IPS-11a (cell line): ENCODE measurements around the gene PARM1.

ENCODE experiments used
- H3K4me3 ChIP-seq: one replicate; pipeline ENCODE4 v1.5.1; 2013; ENCODE audit warnings: low read depth, low read length, control low read depth

PARM1 gene

GRCh38 chr4:74932832-74933561, at the start of gene PARM1:
PARM1 (plus strand) TSS chr4:74933116; CDS start chr4:74933328, 212 bp downstream.
- H3K4me3 ChIP-seq: peak within 1 kb of the TSS; percentile 63

- no peak overlapping the region for H3K4me3 ChIP-seq
Observed at GRCh38 chr4:74884266-74884665, 48.6 kb upstream of the PARM1 start.

GRCh38 chr4:74886484-74886883, 46.4 kb upstream of the PARM1 start:
- no peak overlapping the region for H3K4me3 ChIP-seq

GRCh38 chr4:74890341-74890740, 42.6 kb upstream of the PARM1 start:
- H3K4me3 ChIP-seq: no peak overlapping the region

DNA sequence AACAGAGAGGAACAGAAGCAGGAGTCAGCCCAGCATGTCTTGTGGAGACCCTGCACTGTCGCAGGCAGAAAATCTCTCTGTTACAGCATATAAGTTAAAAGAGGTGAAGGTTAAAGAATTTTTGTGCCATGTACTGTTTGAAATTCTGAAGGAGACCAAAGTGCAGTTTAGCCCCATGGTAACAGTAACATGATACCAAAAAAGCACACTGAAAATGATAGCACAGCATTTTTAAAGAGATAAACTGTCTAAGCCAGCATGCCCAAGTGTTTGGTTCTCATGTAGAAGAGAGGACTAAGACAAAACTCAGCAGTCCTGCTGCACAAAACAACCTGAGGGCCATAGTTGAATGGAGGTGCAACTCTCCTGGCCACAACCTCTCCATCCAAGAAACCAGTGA, 41.9 kb upstream of the PARM1 start:
- H3K4me3 ChIP-seq: no peak overlapping the region

DNA sequence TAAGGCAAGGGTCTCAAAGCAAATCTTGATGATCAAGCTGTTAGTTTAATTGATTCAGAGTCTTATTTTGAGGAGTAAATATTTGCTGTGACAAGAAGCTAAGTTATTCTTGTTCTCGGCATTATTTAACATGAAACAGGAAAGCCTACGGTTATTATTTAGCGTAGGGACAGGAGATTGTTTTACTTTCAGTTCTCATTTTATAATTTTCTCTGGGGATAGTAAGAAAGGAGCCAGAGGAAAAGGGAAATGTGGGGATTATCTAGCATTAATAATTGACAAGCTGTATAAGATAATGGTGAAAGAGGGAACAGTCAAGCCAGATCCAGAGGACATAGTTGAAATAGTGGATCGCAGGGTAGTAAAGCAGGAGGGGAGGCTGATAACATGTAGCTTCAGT, 39.7 kb upstream of the PARM1 start:
- no peak overlapping the region for H3K4me3 ChIP-seq

GRCh38 chr4:74896595-74896994, 36.3 kb upstream of the PARM1 start:
- H3K4me3 ChIP-seq: no peak overlapping the region

GRCh38 chr4:74897386-74897785, 35.5 kb upstream of the PARM1 start:
- H3K4me3 ChIP-seq: no peak overlapping the region

- no peak overlapping the region for H3K4me3 ChIP-seq
Observed at GRCh38 chr4:74900862-74901261, 32.1 kb upstream of the PARM1 start.

- H3K4me3 ChIP-seq: no peak overlapping the region
Observed at GRCh38 chr4:74904509-74905065, 28.3 kb upstream of the PARM1 start.

DNA sequence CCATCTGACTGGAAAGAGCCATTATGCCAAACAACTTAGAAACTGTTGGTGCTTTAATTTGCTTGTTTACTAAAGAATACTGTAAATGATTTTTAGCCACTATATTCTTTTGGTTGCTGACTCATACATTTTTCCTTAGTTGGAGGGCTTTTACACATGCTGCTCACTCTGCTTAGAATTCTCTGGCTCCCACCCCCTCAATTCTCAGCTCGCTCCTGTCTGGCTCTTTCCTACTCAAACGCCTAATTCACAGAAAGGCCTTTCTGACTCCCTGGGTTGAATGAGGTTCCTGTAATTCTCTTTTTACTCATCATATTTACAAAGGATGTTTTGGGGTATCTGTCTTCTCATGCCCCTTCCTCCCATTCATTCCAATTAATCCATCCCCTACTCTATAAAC, 26.1 kb upstream of the PARM1 start:
- no peak overlapping the region for H3K4me3 ChIP-seq

GRCh38 chr4:74919783-74920182, 13.1 kb upstream of the PARM1 start:
- no peak overlapping the region for H3K4me3 ChIP-seq

DNA sequence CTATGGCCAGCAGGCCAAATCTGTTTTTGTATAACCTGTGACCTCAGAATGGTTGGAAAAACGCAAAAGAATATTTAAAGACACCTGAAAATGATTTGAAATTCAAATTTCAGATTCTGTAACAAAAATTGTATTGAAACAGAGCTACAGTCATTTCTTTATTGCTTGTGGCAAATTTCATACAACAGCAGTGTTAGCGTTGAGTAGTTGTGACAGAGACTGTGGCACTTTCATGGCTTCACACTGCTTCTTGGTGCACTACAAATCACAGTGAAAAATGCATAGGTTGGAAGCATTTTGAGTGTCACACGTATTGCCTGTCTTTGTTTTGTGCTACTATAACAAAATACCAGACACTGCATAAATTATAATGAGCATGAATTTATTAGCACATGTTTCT, 12.2 kb upstream of the PARM1 start:
- H3K4me3 ChIP-seq: no peak overlapping the region

GRCh38 chr4:74921490-74921889, 11.4 kb upstream of the PARM1 start:
- no peak overlapping the region for H3K4me3 ChIP-seq

- H3K4me3 ChIP-seq: no peak overlapping the region
Observed at GRCh38 chr4:74926007-74926406, 6.9 kb upstream of the PARM1 start.

DNA sequence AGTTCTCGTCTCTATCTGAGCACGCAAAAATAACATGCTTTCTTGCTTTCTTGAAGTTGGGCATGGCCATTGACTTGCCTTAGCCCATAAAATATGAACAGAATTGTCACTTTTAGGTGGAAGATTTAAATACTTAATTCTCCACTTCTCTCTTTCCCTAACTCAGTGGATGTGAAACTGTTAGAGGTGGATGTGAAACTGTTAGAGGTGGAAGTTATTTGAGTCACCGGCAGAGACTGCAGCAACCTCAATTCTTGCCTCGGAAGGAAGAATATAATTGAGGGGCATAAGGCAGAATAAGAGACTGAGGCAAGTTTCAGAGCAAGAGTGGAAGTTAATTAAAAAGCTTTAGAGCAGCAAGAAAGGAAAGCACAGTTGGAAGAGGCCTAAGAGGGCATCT, 2.8 kb upstream of the PARM1 start:
- no peak overlapping the region for H3K4me3 ChIP-seq

- no peak overlapping the region for H3K4me3 ChIP-seq
Observed at GRCh38 chr4:74931376-74931775, 1.5 kb upstream of the PARM1 start.

DNA sequence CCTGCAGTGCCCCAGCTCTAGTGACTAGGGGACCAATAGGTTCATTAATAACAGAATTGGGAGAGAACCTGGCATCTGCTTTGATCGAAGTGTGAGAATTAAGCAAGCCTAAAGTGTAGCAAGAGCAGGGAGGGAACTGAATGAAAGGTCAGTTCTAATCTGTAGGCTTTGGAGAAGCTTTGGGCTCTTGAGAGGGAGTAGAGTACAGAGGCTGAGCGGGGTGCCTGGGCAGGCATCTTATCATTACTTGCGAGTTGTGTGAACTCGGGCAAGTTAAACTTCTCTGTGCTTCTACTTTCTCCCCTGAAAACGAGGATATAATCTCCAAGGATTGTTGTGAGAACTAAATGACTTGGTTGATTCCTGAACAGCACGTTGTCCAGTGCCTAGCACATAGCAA, 906 bp upstream of the PARM1 start:
- no peak overlapping the region for H3K4me3 ChIP-seq

GRCh38 chr4:74933562-74934015, 673 bp downstream of the PARM1 start:
- H3K4me3 ChIP-seq: peak overlapping the region; percentile 63

DNA sequence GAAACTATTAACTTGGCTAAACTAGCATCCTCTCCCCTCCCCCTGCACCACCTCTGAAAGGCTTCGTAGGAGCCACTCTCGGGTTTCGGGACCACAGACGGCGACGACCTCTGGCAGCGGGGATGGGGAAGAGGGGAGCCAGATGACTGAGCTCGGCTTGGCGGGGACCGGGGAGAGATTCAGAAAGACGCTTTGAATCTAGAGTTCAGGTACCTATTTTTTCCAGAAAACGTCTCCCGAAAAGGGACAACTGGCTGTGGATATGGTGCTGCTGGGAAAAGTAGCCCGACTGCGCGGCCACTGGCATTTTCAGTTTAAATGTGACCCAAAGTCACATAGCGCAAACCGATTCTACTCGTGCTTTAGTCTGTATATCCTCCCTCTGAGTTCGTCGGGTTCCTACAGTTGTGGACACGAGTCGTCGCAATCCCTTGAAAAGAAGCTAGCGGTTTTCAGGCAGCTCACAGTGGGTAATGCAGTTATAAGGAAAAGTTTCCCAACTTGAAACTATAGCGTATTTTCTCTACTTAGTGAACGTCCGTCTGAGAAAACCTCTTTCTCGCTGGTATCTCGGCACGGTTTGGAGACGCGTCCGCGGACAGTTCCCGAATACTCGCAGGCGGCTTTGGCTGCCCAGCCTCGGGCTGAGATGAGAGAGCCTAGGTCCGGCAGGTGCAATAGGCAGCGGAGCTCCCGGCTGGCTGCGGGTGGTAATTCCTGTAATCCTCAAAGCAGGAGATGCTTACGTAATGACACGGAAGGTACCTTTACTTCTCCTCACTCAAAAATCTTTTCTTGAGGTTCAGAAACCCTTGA, 1.3 kb downstream of the PARM1 start:
- peak overlapping the region; percentile 63 for H3K4me3 ChIP-seq

DNA sequence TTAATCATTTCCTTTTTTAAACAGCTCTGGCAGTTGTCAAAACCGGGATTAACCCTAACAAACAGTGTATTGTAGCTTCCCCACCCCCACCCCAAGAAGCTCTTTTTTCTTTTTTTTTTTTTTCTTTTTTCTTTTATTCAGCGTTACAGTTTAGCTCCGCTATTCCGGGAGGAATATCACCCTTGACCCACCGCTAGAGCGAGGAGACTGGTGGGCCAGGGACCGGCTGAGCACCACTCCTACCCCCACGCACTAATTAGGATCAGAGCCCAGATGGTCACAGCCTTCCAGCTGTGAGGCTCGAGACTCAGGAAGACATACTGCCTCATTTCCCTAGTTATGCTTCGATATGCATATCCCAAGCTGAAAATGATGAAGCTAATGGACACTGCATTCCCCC, 2.0 kb downstream of the PARM1 start:
- peak overlapping the region; percentile 13 for H3K4me3 ChIP-seq

DNA sequence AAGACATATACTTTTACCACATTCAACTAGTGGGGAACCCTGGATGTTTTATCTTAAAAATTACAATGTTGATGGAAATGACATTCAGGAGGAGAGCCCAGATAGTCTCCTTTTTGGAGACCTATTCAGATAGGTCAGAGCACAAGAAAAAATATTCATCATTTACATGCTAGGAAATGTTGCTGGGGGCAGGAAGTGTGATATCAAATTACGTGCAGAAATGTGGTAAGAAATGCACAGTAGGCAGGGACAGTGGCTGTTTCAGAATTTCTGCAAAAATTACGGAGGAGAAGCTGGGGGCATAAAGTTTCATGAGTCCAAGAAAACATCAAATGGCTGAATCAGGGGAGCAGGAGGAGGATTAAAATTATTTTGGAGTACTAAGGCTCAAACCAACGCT, 8.2 kb downstream of the PARM1 start:
- H3K4me3 ChIP-seq: no peak overlapping the region
